Esophagus squamous epithelium (tissue), 5 donors: ENCODE data around the gene SNAP25. TPM values are rescaled to one million over a fixed set of nuclear protein-coding genes. Genes with fewer than 3 reads are reported as not detected.

Experiments
- DNase-seq: peaks from one replicate; lab custom pipeline; 2025; lab: John Stamatoyannopoulos, UW
- H3K27ac ChIP-seq, 4 donors: fragments of 200-600 bp; sonication (generic); one replicate each; pipeline ENCODE4 v1.5.1; 2016 to 2019; ENCODE audit warnings: mild to moderate bottlenecking in 1 of 4
- H3K27me3 ChIP-seq, 4 donors: fragments of 200-600 bp; sonication (generic); 1 replicate in 3 of 4; 2 replicates in 1 of 4; pipeline versions ENCODE4 v1.5.1 to v1.6.0; 2017 to 2021; ENCODE audit warnings: antibody characterized with exemption in 1 of 4
- H3K36me3 ChIP-seq, 3 donors: fragments of 200-600 bp; sonication (generic); one replicate each; pipeline ENCODE4 v1.5.1; 2016 to 2019
- H3K4me1 ChIP-seq, 3 donors: fragments of 200-600 bp; sonication (generic); one replicate each; pipeline ENCODE4 v1.5.1; 2017 to 2019
- H3K4me3 ChIP-seq, 4 donors: fragments of 200-600 bp; sonication (generic); 1 replicate in 3 of 4; 2 replicates in 1 of 4; pipeline ENCODE4 v1.5.1; 2016 to 2019; ENCODE audit warnings: mild to moderate bottlenecking in 2 of 4, moderate library complexity in 1 of 4
- H3K9me3 ChIP-seq, 3 donors: fragments of 200-600 bp; sonication (generic); one replicate each; pipeline ENCODE4 v1.5.1; 2016 to 2019
- CTCF ChIP-seq, 6 experiments: fragments of 450-650 bp in 4 of 6; fragments of 200-600 bp in 2 of 6; sonication (generic) in 2 of 6; IDR thresholded peaks; one replicate each; pipeline ENCODE4 v1.5.1; 2016 to 2019; ENCODE audit warnings: antibody characterized with exemption in 6 of 6, mild to moderate bottlenecking in 4 of 6, moderate library complexity in 4 of 6
- POLR2A ChIP-seq, 4 donors: fragments of 450-650 bp; IDR thresholded peaks; one replicate each; pipeline ENCODE4 v1.6.1; 2017; ENCODE audit warnings: antibody characterized with exemption in 4 of 4, mild to moderate bottlenecking in 4 of 4, moderate library complexity in 3 of 4
- WGBS, 2 donors: methylation state at CpG; one replicate each; pipeline ENCODE4 v1.1.5; 2018; 5-methylcytosine and 5-hydroxymethylcytosine counted together
- intact Hi-C: fragments of 100-400 bp; cut with DNase I; formaldehyde crosslinking; loops from one replicate; pipeline ENCODE4 v1.15.0; 2022
- total RNA-seq, 4 donors: library from RNA; depleted of rRNA; stranded (reverse); fragments of >200 nt; gene quantifications; one replicate each; pipeline ENCODE4 v1.1.0, GENCODE V29; 2016
- donor health status: DM: yes; HTN: yes; CAD: no.

Gene SNAP25
- total RNA-seq, 4 donors from 2014 or later: 0.13 to 0.57 (median 0.15) TPM; not detected in 1

GRCh38 chr20:10319855-10320254 is 101.2 kb downstream of the SNAP25 start:
- H3K4me1 ChIP-seq: no peaks in the 10 kb centered on the region
- 51 to 57% methylated on average over 4 of the region's 4 CpGs for WGBS, 2 donors
- no peak for DNase-seq
- no peak overlapping the region for H3K27ac ChIP-seq
- no peaks in the 10 kb centered on the region for H3K36me3 ChIP-seq
- intact Hi-C loops: no loop called here
- H3K9me3 ChIP-seq: no peaks in the 10 kb centered on the region
- H3K4me3 ChIP-seq: no peak overlapping the region
- TF ChIP-seq CTCF (IDR thresholded peaks at IDR 0.05) (no peak), POLR2A (IDR thresholded peaks at IDR 0.05) (no peak)
- H3K27me3 ChIP-seq: peaks cover 0 to 18% (median 0%) of the 10 kb centered on the region in 4 donors

GRCh38 chr20:10321138-10321717 is 102.6 kb downstream of the SNAP25 start:
- H3K27ac ChIP-seq: no peak overlapping the region
- intact Hi-C loops: no loop called here
- TF ChIP-seq POLR2A (IDR thresholded peaks at IDR 0.05): no peak
- TF ChIP-seq CTCF (IDR thresholded peaks at IDR 0.05): no peak
- no peaks in the 10 kb centered on the region for H3K4me1 ChIP-seq
- peaks cover 0 to 9% (median 0%) of the 10 kb centered on the region in 4 donors for H3K27me3 ChIP-seq
- no peaks in the 10 kb centered on the region for H3K36me3 ChIP-seq
- DNase-seq: no peak
- no peak overlapping the region for H3K4me3 ChIP-seq
- no peaks in the 10 kb centered on the region for H3K9me3 ChIP-seq

GRCh38 chr20:10322073-10323012 is 103.7 kb downstream of the SNAP25 start:
- no peak for DNase-seq
- 51 to 53% methylated on average over 6 of the region's 6 CpGs for WGBS, 2 donors

GRCh38 chr20:10323729-10324128 is 105.1 kb downstream of the SNAP25 start:
- Histone ChIP-seq H3K4me1 (no peaks in the 10 kb centered on the region), H3K36me3 (no peaks in the 10 kb centered on the region), H3K9me3 (no peaks in the 10 kb centered on the region), H3K27ac (no peak overlapping the region), H3K4me3 (no peak overlapping the region), H3K27me3 (peaks cover 0 to 4% (median 0%) of the 10 kb centered on the region in 4 donors)
- 71 to 76% methylated on average over 4 of the region's 4 CpGs for WGBS, 2 donors
- no peak for TF ChIP-seq POLR2A (IDR thresholded peaks at IDR 0.05)
- no peak for TF ChIP-seq CTCF (IDR thresholded peaks at IDR 0.05)
- DNase-seq: no peak
- intact Hi-C loops: no loop called here

More at GRCh38 chr20:10322073-10323012, 103.7 kb downstream of the SNAP25 start:
- H3K27ac ChIP-seq: no peak overlapping the region
- H3K36me3 ChIP-seq: no peaks in the 10 kb centered on the region
- H3K4me1 ChIP-seq: no peaks in the 10 kb centered on the region
- no peak overlapping the region for H3K4me3 ChIP-seq
- no peaks in the 10 kb centered on the region for H3K9me3 ChIP-seq
- TF ChIP-seq POLR2A (IDR thresholded peaks at IDR 0.05) (no peak), CTCF (IDR thresholded peaks at IDR 0.05) (no peak)
- intact Hi-C loops: no loop called here
- H3K27me3 ChIP-seq: peaks cover 0 to 9% (median 0%) of the 10 kb centered on the region in 4 donors
